ENCODE data around the gene DMXL2.
"Not testable (repeated sequence)": the region's sequence is repeated elsewhere in the genome, so short reads cannot be mapped to it uniquely, and the experiment has no call there.

The DMXL2 gene

GRCh38 chr15:51589881-51590568 lies 32.5 kb downstream of the DMXL2 start:
- DNase-seq = no peak
- intact Hi-C loops (cut with DNase I) = no loop called here

GRCh38 chr15:51588966-51589365 lies 33.6 kb downstream of the DMXL2 start:
- intact Hi-C loops (cut with DNase I) = no loop called here
- no peak for DNase-seq

DNA sequence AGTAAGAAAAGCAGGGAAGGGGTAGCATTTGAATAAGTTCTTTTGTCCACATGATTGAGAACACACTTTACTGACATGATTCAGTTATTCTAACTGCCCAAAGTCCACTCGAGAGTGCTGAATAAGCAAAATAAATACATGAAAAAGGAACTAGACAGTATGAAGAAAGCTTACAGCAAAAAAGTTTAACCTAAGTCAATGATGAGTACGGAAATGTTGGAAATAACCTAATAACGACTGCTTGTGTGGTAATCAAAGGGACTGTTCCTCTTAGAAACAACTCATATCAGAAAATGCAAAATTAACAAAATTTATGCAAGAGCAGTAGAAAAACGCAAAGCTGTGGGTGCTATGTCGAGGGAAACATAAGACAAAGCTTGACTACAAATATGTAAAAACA lies 36.6 kb downstream of the DMXL2 start:
- DNase-seq = no peak
- intact Hi-C loops (cut with DNase I) = no loop called here

- intact Hi-C loops (cut with DNase I) = no loop called here
- no peak for DNase-seq
Observed at GRCh38 chr15:51580982-51581381, 41.6 kb downstream of the DMXL2 start.

DNA sequence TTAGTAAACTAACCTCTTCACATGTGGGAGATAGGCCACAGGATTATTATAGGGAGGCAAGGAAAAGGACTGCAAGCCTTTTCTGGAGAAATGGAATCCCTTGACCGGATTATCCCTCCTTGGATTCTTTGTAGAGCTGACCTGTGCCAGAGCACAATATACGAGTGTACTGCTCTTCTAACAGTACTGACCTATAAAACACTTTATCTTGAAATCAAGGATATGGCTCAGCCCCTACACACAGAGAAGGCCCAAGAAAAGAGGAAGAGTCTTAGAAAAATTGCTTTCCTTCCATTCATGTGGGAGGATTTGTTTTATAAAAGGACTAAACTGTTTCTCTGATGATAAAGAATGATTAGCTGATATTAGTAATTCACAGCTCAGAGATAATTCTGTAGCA lies 42.2 kb downstream of the DMXL2 start:
- no peak for DNase-seq
- intact Hi-C loops (cut with DNase I) = no loop called here

DNA sequence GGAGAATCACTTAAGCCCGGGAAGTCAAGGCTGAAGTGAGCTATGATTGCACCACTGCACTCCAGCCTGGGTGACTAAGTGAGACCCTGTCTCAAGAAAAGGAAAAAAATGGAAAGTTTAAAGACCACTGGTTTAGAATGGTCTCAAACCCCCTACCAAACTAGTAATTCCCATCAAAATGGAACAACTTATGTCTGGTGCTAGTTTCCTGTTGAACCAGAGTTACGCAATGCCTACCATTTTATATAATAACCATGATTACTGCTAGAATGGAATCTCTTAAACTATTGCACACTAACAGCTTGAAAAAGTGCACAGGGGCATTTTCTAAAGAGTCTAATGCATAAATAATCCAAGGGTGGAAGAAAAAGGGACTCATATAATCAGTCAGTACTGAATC lies 43.6 kb downstream of the DMXL2 start:
- intact Hi-C loops (cut with DNase I) = no loop called here
- DNase-seq = no peak

GRCh38 chr15:51577636-51578304 lies 44.8 kb downstream of the DMXL2 start:
- no peak for DNase-seq
- intact Hi-C loops (cut with DNase I) = no loop called here

- DNase-seq = no peak
- intact Hi-C loops (cut with DNase I) = no loop called here
Observed at GRCh38 chr15:51576911-51577500, 45.6 kb downstream of the DMXL2 start.

DNA sequence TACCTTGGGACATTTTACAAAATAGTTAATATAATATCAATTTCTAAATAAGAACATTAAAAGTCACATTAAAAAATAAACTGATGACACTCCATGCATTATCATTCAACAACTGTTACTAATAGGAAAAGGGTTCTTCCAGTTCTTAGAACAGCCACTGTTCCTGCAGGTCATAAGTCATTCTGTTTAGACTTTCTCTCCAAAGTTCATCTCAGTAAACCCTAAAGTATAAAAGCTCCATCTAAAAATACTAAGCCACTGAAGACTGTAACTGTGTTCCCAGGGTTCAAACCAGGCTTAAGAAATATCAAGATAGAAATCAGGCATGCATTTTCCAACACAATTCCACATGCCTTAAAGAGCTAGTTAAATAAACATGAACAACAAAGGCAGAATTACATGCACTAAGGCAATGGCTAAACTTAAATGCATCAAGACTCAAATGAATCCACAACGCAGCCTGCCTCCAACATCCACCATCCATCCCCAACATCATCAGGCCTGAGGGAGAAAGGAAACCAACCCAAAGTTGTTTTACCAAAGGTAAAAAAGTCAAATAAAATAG lies 46.2 kb downstream of the DMXL2 start:
- intact Hi-C loops (cut with DNase I) = no loop called here
- DNase-seq = no peak

DNA sequence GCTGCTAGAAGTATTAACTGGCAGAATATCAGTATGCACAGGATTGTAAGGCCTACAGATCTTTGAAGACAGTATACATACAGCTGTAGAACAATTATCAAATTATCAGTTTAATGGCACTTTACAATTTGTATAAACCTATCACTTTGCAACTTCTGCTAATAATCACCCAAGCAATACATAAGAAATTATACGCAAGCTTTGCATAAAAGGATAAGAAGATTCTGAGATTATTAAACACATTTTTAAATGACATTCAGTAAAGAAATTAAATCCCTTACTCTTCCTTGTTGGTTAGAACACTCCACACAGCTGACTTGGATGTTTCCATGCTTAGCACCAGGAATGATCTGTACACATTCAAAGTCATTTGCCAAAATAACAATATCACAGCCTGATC lies 46.8 kb downstream of the DMXL2 start:
- intact Hi-C loops (cut with DNase I) = no loop called here
- no peak for DNase-seq

DNA sequence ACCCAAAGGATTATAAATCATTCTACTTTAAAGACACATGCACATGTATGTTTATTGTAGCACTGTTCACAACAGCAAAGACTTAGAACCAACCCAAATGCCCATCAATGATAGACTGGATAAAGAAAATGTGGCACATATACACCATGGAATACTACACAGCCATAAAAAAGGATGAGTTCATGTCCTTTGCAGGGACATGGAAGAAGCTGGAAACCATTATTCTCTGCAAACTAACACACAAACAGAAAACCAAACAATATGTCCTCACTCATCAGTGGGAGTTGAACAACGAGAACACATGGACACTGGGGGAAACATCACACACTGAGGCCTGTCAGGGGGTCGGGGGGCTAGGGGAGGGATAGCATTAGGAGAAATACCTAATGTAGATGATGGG lies 49.2 kb downstream of the DMXL2 start:
- DNase-seq; intact Hi-C loops (cut with DNase I): not testable (repeated sequence)

DNA sequence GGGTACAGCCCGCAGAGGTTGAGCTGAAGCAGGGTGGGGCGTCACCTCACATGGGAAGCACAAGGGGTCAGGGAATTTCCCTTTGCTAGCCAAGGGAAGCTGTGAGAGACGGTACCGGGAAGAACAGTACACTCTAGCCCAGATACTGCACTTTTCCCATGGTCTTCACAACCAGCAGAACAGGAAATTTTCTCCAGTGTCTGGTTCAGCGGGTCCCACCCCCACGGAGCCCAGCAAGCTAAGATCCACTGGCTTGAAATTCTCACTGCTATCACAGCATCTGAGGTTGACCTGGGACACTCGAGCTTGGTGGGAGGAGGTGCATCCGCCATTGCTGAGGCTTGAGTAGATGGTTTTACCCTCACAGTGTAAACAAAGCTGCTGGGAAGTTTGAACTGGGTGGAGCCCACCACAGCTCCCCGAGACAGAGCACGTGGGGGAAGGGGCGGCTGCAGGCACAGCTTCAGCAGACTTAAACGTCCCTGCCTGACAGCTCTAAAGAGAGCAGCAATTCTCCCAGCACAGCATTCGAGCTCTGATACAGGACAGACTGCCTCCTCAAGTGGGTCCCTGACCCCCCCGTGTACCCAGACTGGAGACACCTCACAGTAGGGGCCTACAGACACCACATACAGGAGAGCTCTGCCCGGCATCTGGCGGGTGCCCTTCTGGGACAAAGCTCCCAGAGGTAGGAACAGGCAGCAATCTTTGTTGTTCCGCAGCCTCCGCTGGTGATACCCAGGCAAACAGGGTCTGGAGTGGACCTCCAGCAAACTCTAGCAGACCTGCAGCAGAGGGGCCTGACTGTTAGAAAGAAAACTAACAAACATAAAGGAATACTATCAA lies 53.4 kb downstream of the DMXL2 start:
- DNase-seq; intact Hi-C loops (cut with DNase I): not testable (repeated sequence)

DNA sequence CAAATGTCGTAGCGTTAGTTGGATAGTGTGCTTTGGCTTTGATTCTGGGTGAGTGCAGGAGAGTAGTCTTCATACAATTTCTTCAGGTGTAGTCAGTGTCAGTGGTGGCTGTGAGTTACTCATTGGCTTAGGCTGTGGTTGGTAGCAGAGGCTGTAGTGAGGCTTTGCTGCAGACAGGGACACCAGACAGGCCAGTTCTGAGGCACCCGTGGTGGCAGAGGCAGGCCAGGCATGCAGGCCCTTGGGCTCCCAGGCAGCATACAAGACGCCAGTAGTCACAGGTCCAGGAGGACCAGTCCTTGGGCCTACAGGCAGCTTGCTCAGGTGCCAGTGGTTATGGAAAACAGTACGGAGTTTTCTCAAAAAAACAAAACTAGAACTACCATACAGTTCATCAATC lies 61.3 kb downstream of the DMXL2 start:
- DNase-seq = no peak
- intact Hi-C loops (cut with DNase I) = no loop called here

DNA sequence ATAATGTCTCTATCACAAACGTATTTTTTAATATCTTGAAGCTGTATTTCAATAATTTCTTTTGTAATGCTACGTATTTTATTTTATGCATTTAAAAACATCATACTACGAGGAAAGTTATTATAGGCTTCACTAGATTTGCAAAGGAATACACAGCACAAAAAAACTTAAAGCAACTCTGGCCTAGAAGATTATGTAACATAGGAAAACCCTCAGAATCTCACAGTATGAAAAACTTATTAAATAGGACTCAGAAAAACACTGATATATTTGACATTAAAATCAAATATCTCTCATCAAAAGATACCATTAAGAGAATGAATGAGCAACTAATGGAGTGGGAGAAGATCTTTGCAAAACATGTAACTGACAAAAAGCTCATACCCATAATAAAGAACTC lies 63.7 kb downstream of the DMXL2 start:
- no peak for DNase-seq
- intact Hi-C loops (cut with DNase I) = no loop called here

DNA sequence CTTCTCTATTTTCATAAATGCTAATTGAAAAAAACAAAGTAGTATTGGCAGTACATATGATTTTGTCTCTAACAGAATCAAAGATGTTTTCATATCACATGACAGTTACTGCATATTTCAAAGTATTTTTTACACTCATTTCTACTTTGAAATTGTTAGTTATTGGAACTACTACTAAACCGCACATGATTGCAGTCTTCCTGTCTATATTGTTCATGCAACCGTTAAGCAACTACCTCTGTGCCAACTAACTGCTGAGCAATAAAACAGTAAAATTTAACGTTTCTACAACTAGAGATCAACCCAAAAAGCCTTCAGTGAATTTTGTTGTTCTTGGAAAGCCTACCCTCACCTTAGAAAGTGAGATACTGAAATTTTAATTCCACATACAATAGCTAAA lies 64.2 kb downstream of the DMXL2 start:
- intact Hi-C loops (cut with DNase I) = no loop called here
- DNase-seq = no peak

DNA sequence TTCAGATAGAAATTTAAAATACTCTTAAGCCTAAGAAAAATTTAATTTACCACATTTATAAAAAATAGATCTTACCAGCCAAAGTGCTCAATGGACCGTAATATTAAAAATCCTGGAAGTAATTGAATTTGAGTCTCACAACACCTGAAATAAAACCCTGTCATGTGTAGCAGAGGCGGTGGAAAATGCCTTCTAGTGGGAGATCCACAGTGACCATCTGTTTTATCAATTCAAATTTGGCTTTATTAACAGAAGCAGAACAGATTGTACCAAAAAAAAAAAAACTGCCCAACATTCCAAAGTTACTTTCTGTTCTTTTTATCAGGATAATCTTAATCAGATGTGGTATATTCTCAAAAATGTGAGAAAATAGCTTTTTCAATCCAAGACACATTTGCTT lies 71.7 kb downstream of the DMXL2 start:
- no peak for DNase-seq
- intact Hi-C loops (cut with DNase I) = no loop called here

DNA sequence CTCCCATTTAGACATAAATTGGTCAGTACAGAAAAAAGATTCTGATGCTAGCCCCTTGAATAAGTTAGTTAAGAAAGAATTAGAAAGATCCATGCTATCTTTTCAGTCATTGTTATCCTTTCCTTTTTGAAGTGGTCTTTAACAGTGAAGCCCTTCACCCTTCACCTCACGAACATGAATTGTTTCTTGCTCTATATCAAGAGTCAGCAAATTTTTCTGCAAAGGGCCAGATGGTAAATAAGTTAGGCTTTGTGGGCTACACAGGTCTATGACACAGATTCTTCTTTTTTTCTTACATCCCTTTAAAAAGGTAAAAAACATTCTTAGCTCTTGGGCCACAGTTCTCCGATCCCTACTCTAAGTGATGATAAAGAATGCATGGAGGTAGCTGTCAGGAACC lies 74.9 kb downstream of the DMXL2 start:
- DNase-seq = no peak
- intact Hi-C loops (cut with DNase I) = no loop called here

DNA sequence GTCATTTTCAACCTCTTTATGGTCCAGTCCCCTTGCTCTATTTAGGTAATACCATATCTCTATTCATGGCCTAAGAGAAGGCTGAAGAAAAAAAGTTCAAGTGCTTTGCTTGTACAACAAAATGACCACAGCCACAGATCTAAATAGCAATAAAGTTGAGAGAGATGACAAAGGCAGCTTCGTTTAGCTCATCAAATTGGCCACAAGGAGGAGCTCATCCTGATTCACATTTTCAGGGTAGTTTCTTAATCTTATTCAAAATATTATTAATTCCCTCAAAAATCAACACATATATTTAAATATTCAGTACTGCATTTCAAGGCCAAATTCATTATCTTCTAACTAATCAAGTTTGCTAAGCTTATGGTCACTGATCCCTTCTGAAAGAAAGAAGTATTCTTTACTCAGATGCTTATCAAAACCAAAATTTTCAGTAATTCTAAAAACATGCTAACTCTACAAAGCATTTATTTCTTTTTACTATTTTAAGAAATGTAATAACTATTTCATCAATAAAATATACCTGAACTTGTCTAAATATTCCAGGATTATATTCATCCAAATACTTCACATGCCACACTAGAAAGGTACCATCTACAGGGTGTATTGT lies 85.5 kb downstream of the DMXL2 start:
- intact Hi-C loops (cut with DNase I) = no loop called here

GRCh38 chr15:51533672-51534398 lies 88.7 kb downstream of the DMXL2 start:
- DNase-seq = no peak
- intact Hi-C loops (cut with DNase I) = no loop called here

More for the DNA sequence above, 85.5 kb downstream of the DMXL2 start:
- no peak for DNase-seq

All from head of caudate nucleus (tissue), 42 donors.